HCT116 (cell line): ENCODE data around the gene FGFR1OP2.

ENCODE experiments used
- EZH2 ChIP-seq: fragments of 200-600 bp; sonication (generic); IDR thresholded peaks from 2 replicates; pipeline ENCODE4 v1.6.1; 2017; ENCODE audit warnings: antibody characterized with exemption, mixed run types
- SP1 ChIP-seq: IDR thresholded peaks from 2 replicates; pipeline ENCODE4 v1.6.1; 2012; ENCODE audit warnings: low read depth

GRCh38 chr12:26997003-26997402 lies 58.7 kb downstream of the FGFR1OP2 start:
- TF ChIP-seq SP1, result no peak
- no peak for TF ChIP-seq EZH2
